DOHH2 (cell line): ENCODE measurements around the gene MYOG.

Source experiments
- H3F3A ChIP-seq: fragments of 200-600 bp; sonication (generic), shearing (Covaris generic); 2 replicates; pipeline ENCODE4 v1.6.0; 2016; ENCODE audit warnings: antibody characterized with exemption, mild to moderate bottlenecking; ENCODE audit not compliant: control insufficient read depth, insufficient read depth
- H3K27ac ChIP-seq: fragments of 200-600 bp; sonication (generic); 2 replicates; pipeline ENCODE4 v1.5.1; 2014; ENCODE audit warnings: low read depth, mild to moderate bottlenecking, low read length, moderate library complexity
- H3K27me3 ChIP-seq: fragments of 200-600 bp; sonication (generic); 2 replicates; pipeline ENCODE4 v1.6.1; 2014; ENCODE audit warnings: mild to moderate bottlenecking, low read length, mixed read lengths; ENCODE audit not compliant: control insufficient read depth
- H3K36me3 ChIP-seq: fragments of 200-600 bp; sonication (generic); 2 replicates; pipeline ENCODE4 v1.6.1; 2014; ENCODE audit warnings: mild to moderate bottlenecking, low read length, moderate library complexity, mixed read lengths; ENCODE audit not compliant: control insufficient read depth
- H3K4me1 ChIP-seq: fragments of 200-600 bp; sonication (generic); 2 replicates; pipeline ENCODE4 v1.6.1; 2014; ENCODE audit warnings: mild to moderate bottlenecking, low read length, mixed read lengths; ENCODE audit not compliant: control insufficient read depth
- H3K4me2 ChIP-seq: fragments of 200-600 bp; sonication (generic); 2 replicates; pipeline ENCODE4 v1.6.0; 2014; ENCODE audit warnings: mild to moderate bottlenecking, low read length, moderate library complexity
- H3K4me3 ChIP-seq: fragments of 200-600 bp; sonication (generic); 2 replicates; pipeline ENCODE4 v1.5.1; 2014; ENCODE audit warnings: mild to moderate bottlenecking, low read length, mixed read lengths
- H3K79me2 ChIP-seq: fragments of 200-600 bp; sonication (generic); 2 replicates; pipeline ENCODE4 v1.6.1; 2014; ENCODE audit warnings: mild to moderate bottlenecking, low read length, mixed read lengths; ENCODE audit not compliant: control insufficient read depth
- H3K9me2 ChIP-seq: fragments of 200-600 bp; sonication (generic); replicated peaks from 2 replicates; pipeline ENCODE4 v1.6.1; 2014; ENCODE audit warnings: mild to moderate bottlenecking, low read length, mixed read lengths; ENCODE audit not compliant: control insufficient read depth
- H3K9me3 ChIP-seq: fragments of 200-600 bp; sonication (generic); 2 replicates; pipeline ENCODE4 v1.6.1; 2014; ENCODE audit warnings: antibody characterized with exemption, low read length, mixed read lengths; ENCODE audit not compliant: control insufficient read depth, insufficient read depth
- H4K20me1 ChIP-seq: fragments of 200-600 bp; sonication (generic); 2 replicates; pipeline ENCODE4 v1.6.0; 2014; ENCODE audit warnings: low read depth, mild to moderate bottlenecking, antibody characterized with exemption, low read length, moderate library complexity; ENCODE audit not compliant: control insufficient read depth, insufficient read depth
- EZH2phosphoT487 ChIP-seq: fragments of 200-600 bp; sonication (generic); IDR thresholded peaks from 2 replicates; pipeline ENCODE4 v1.6.1; 2017; ENCODE audit warnings: borderline replicate concordance, mild to moderate bottlenecking, antibody characterized with exemption, low read length, moderate library complexity, mixed read lengths
- TF ChIP-seq, protein P1 (sequence below): fragments of 200-600 bp; sonication (generic); IDR thresholded peaks from one replicate; pipeline ENCODE4 v1.5.1; 2014; ENCODE audit warnings: antibody characterized with exemption, mild to moderate bottlenecking, low read depth, low read length; ENCODE audit not compliant: poor library complexity, severe bottlenecking

Gene MYOG

DNA sequence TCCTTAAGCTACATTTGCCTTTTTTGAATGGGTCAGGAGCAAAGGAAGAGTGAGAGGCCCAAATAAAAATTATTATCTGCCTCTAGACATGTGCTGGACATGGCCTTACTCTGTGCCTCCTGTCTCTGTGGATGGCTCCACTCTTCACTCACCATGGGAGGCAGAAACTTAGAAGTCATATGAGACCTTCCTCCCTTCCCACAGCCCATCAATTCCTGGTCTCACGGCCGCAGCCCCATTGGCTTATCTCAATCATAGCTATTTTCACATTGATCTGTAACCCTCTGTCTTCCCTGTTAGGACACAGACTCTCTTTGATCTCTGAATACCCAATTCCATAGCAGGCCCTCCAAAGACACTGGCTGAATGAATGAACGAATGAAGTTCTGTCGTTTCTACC, 27.5 kb upstream of the MYOG start:
- Histone ChIP-seq H3K79me2 (no peaks in the 10 kb centered on the region), H3K36me3 (no peaks in the 10 kb centered on the region), H4K20me1 (no peaks in the 10 kb centered on the region), H3K4me1 (no peaks in the 10 kb centered on the region), H3K4me2 (no peak overlapping the region), H3K9me2 (no peaks in the 10 kb centered on the region), H3K27ac (no peak overlapping the region), H3K27me3 (peaks cover 54% of the 10 kb centered on the region), H3K9me3 (no peaks in the 10 kb centered on the region), H3K4me3 (no peak overlapping the region), H3F3A (no peaks in the 10 kb centered on the region)
- no peak for TF ChIP-seq EZH2phosphoT487
- TF ChIP-seq, protein P1, sequence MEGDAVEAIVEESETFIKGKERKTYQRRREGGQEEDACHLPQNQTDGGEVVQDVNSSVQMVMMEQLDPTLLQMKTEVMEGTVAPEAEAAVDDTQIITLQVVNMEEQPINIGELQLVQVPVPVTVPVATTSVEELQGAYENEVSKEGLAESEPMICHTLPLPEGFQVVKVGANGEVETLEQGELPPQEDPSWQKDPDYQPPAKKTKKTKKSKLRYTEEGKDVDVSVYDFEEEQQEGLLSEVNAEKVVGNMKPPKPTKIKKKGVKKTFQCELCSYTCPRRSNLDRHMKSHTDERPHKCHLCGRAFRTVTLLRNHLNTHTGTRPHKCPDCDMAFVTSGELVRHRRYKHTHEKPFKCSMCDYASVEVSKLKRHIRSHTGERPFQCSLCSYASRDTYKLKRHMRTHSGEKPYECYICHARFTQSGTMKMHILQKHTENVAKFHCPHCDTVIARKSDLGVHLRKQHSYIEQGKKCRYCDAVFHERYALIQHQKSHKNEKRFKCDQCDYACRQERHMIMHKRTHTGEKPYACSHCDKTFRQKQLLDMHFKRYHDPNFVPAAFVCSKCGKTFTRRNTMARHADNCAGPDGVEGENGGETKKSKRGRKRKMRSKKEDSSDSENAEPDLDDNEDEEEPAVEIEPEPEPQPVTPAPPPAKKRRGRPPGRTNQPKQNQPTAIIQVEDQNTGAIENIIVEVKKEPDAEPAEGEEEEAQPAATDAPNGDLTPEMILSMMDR = no peak

DNA sequence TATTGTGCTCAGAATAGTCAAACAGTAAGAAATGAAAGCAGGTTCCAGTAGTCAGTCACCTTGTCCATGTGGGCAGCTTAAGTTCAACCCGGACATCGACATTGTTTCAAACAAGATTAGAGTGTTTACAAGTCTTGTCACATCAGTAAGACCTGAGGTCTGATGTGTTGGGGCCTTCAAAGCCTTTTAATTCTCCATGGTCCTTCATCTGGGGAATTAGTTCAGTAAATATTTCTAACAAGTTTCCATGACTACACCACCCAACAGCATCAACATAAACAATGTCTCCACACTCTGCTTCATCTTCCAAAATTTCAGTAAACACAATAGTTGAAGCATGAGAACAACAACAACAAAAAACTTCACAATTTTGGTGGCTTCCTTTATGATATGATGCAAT, 26.7 kb upstream of the MYOG start:
- Histone ChIP-seq H3K27me3 (peaks cover 57% of the 10 kb centered on the region), H3K36me3 (no peaks in the 10 kb centered on the region), H3F3A (no peaks in the 10 kb centered on the region), H3K79me2 (no peaks in the 10 kb centered on the region), H3K27ac (no peak overlapping the region), H3K9me3 (no peaks in the 10 kb centered on the region), H3K4me2 (no peak overlapping the region), H3K9me2 (no peaks in the 10 kb centered on the region), H4K20me1 (no peaks in the 10 kb centered on the region), H3K4me1 (no peaks in the 10 kb centered on the region), H3K4me3 (no peak overlapping the region)
- TF ChIP-seq EZH2phosphoT487 = no peak
- TF ChIP-seq, protein P1 = no peak

DNA sequence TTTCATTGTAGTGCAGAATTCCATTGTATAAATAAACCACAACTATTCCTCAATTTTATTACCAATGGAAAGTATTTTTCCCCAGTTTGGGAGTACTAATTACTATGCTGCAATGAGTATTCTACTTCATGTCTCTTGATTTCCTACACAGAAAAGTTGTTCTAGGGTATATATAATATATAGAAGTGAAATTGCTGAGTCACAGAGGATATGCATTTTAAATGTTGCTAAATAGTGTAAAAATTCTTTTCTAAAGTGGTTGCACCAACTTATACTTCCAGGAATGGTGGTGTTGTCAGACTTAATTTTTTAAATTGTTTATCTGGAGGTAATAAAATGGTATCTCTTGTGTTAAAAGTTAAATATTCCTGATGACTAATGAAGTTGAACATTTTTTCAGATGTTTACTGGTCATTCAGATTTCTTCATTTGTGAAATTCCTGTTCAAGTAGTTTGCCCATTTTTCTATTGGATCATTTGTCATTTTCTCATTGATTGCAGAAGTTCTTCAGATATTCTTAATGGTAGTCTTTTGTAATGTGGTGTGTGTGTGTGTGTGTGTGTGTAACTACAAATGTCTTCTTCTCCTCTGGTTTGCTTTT, 19.1 kb upstream of the MYOG start:
- no peak overlapping the region for H3K27ac ChIP-seq
- no peaks in the 10 kb centered on the region for H3K4me1 ChIP-seq
- H3F3A ChIP-seq = no peaks in the 10 kb centered on the region
- H3K9me3 ChIP-seq = no peaks in the 10 kb centered on the region
- no peaks in the 10 kb centered on the region for H3K36me3 ChIP-seq
- no peaks in the 10 kb centered on the region for H3K9me2 ChIP-seq
- peaks cover 13% of the 10 kb centered on the region for H3K27me3 ChIP-seq
- TF ChIP-seq, protein P1 = no peak
- TF ChIP-seq EZH2phosphoT487 = no peak
- H3K4me3 ChIP-seq = no peak overlapping the region
- H3K4me2 ChIP-seq = no peak overlapping the region
- H4K20me1 ChIP-seq = no peaks in the 10 kb centered on the region
- H3K79me2 ChIP-seq = no peaks in the 10 kb centered on the region
